GM13976 (cell line): Measurements from ENCODE around the gene DPYSL4.
A peak's percentile ranks its signal among the peaks of the same experiment; 100 is the strongest.
"Not testable (repeated sequence)": the region's sequence is repeated elsewhere in the genome, so short reads cannot be mapped to it uniquely, and the experiment has no call there.

Source experiments
- DNase-seq: peaks from one replicate; pipeline ENCODE4 v3.0.0; 2012; ENCODE audit warnings: low spot score
- CTCF ChIP-seq: IDR thresholded peaks from 2 replicates; pipeline ENCODE4 v1.5.1; 2012; ENCODE audit warnings: borderline replicate concordance, mild to moderate bottlenecking; ENCODE audit not compliant: insufficient read depth; ENCODE audit errors: extremely low read depth, missing control alignments, control extremely low read depth
- in situ Hi-C: fragments of 300-500 bp; cut with MboI; formaldehyde crosslinking; loops from one replicate; pipeline ENCODE4 v1.12.0; 2022; ENCODE audit warnings: low sequenced_read_pairs, mixed read lengths, inconsistent platforms; ENCODE audit not compliant: unreplicated experiment

The DPYSL4 gene

GRCh38 chr10:132158122-132158741 is 28.5 kb upstream of the DPYSL4 start:
- DNase-seq = peak; percentile 64
- TF ChIP-seq CTCF = no peak
- in situ Hi-C loops = no loop called here

GRCh38 chr10:132158823-132159222 is 27.9 kb upstream of the DPYSL4 start:
- DNase-seq = no peak
- TF ChIP-seq CTCF = no peak
- in situ Hi-C loops = no loop called here

- in situ Hi-C loops, DNase-seq: not testable (repeated sequence)
Measured at GRCh38 chr10:132159302-132160230, 27.2 kb upstream of the DPYSL4 start.

GRCh38 chr10:132160231-132160630 is 26.5 kb upstream of the DPYSL4 start:
- DNase-seq, in situ Hi-C loops: not testable (repeated sequence)

GRCh38 chr10:132160834-132161622 is 25.7 kb upstream of the DPYSL4 start:
- in situ Hi-C loops, DNase-seq: not testable (repeated sequence)

GRCh38 chr10:132162021-132162531 is 24.7 kb upstream of the DPYSL4 start:
- no peak for TF ChIP-seq CTCF
- in situ Hi-C loops = no loop called here
- no peak for DNase-seq

GRCh38 chr10:132162590-132163277 is 24.0 kb upstream of the DPYSL4 start:
- DNase-seq = no peak
- no peak for TF ChIP-seq CTCF
- in situ Hi-C loops = no loop called here
